GM12875 (cell line): Measurements from ENCODE around the gene SRGAP3.

Source experiments
- H3K4me3 ChIP-seq: one replicate; pipeline ENCODE4 v1.5.1; 2011; ENCODE audit warnings: low read depth, low read length, control low read depth
- CTCF ChIP-seq: IDR thresholded peaks from 2 replicates; pipeline ENCODE4 v1.5.1; 2011; ENCODE audit warnings: low read depth, mild to moderate bottlenecking, control low read depth, inconsistent platforms, low read length, moderate library complexity, borderline replicate concordance; ENCODE audit not compliant: insufficient read depth

SRGAP3 gene

GRCh38 chr3:9190276-9190675 lies 59.2 kb downstream of the SRGAP3 start:
- H3K4me3 ChIP-seq: no peak overlapping the region
- no peak for TF ChIP-seq CTCF

- H3K4me3 ChIP-seq: no peak overlapping the region
- no peak for TF ChIP-seq CTCF
Measured at GRCh38 chr3:9188583-9188982, 60.9 kb downstream of the SRGAP3 start.

- no peak for TF ChIP-seq CTCF
- H3K4me3 ChIP-seq: no peak overlapping the region
Measured at GRCh38 chr3:9185701-9186100, 63.7 kb downstream of the SRGAP3 start.

GRCh38 chr3:9185046-9185445 lies 64.4 kb downstream of the SRGAP3 start:
- H3K4me3 ChIP-seq: no peak overlapping the region
- TF ChIP-seq CTCF: no peak

- no peak for TF ChIP-seq CTCF
- H3K4me3 ChIP-seq: no peak overlapping the region
Measured at GRCh38 chr3:9184461-9184835, 65.0 kb downstream of the SRGAP3 start.

GRCh38 chr3:9183811-9184460 lies 65.5 kb downstream of the SRGAP3 start:
- TF ChIP-seq CTCF: no peak
- no peak overlapping the region for H3K4me3 ChIP-seq

GRCh38 chr3:9183011-9183410 lies 66.4 kb downstream of the SRGAP3 start:
- TF ChIP-seq CTCF: no peak
- no peak overlapping the region for H3K4me3 ChIP-seq
